Measurements from ENCODE around the gene CTBP2. TPM values are rescaled to one million over a fixed set of nuclear protein-coding genes. Genes with fewer than 3 reads are reported as not detected.

CTBP2 gene
- total RNA-seq, 3 donors from 2014 or later, result 53.1 to 91.2 (median 65.9) TPM

GRCh38 chr10:125121003-125121402 is 39.4 kb downstream of the CTBP2 start:
- no peaks in the 10 kb centered on the region for H3K27me3 ChIP-seq
- intact Hi-C loops (cut with DNase I; ENCODE audit: low total_unique reads), result no loop called here
- H3K27ac ChIP-seq, result peak overlapping the region in 1 of 2 donors; percentile 88
- no peaks in the 10 kb centered on the region for H3K9me3 ChIP-seq
- no peak overlapping the region for H3K4me3 ChIP-seq
- peaks cover 0 to 30% of the 10 kb centered on the region in 2 donors for H3K4me1 ChIP-seq
- no peaks in the 10 kb centered on the region for H3K36me3 ChIP-seq
- DNase-seq (ENCODE audit: low spot score in 2 of 2), result no peak
- no peak for TF ChIP-seq CTCF (IDR thresholded peaks at IDR 0.05)
- no peak for TF ChIP-seq POLR2AphosphoS5 (IDR thresholded peaks at IDR 0.05)
- no peak for TF ChIP-seq POLR2A (IDR thresholded peaks at IDR 0.05)

- DNase-seq (ENCODE audit: low spot score in 2 of 2), result no peak
- Histone ChIP-seq H3K4me3 (no peak overlapping the region), H3K27ac (peak overlapping the region; percentile 13 to 88), H3K36me3 (no peaks in the 10 kb centered on the region), H3K9me3 (no peaks in the 10 kb centered on the region), H3K27me3 (no peaks in the 10 kb centered on the region), H3K4me1 (peaks cover 0 to 36% of the 10 kb centered on the region in 2 donors)
- no peak for TF ChIP-seq POLR2A (IDR thresholded peaks at IDR 0.05)
- TF ChIP-seq CTCF (IDR thresholded peaks at IDR 0.05), result no peak
- no peak for TF ChIP-seq POLR2AphosphoS5 (IDR thresholded peaks at IDR 0.05)
- intact Hi-C loops (cut with DNase I; ENCODE audit: low total_unique reads), result no loop called here
Observed at GRCh38 chr10:125120053-125120710, 40.2 kb downstream of the CTBP2 start.

GRCh38 chr10:125118701-125119100 is 41.7 kb downstream of the CTBP2 start:
- DNase-seq (ENCODE audit: low spot score in 2 of 2), result no peak
- Histone ChIP-seq H3K27ac (peak overlapping the region; percentile 80 to 83), H3K4me1 (peaks cover 0 to 45% of the 10 kb centered on the region in 2 donors), H3K9me3 (no peaks in the 10 kb centered on the region), H3K27me3 (no peaks in the 10 kb centered on the region), H3K36me3 (no peaks in the 10 kb centered on the region), H3K4me3 (peak overlapping the region in 1 of 3 donors; percentile 39)
- TF ChIP-seq CTCF (IDR thresholded peaks at IDR 0.05) (no peak), POLR2AphosphoS5 (IDR thresholded peaks at IDR 0.05) (no peak), POLR2A (IDR thresholded peaks at IDR 0.05) (no peak)
- intact Hi-C loops (cut with DNase I; ENCODE audit: low total_unique reads), result loop anchor here (5.0 kb wide), 1 partner anchor 281 kb away; no protein-coding TSS in a partner anchor

GRCh38 chr10:125118011-125118611 is 42.3 kb downstream of the CTBP2 start:
- H3K9me3 ChIP-seq, result no peaks in the 10 kb centered on the region
- H3K4me1 ChIP-seq, result peaks cover 0 to 48% of the 10 kb centered on the region in 2 donors
- peak in 1 of 2 donors; percentile 46 for DNase-seq (ENCODE audit: low spot score in 2 of 2)
- peak overlapping the region in 1 of 3 donors; percentile 39 for H3K4me3 ChIP-seq
- H3K27me3 ChIP-seq, result no peaks in the 10 kb centered on the region
- intact Hi-C loops (cut with DNase I; ENCODE audit: low total_unique reads), result loop anchor here (5.0 kb wide), 1 partner anchor 281 kb away; no protein-coding TSS in a partner anchor
- peak overlapping the region; percentile 80 to 83 for H3K27ac ChIP-seq
- no peaks in the 10 kb centered on the region for H3K36me3 ChIP-seq
- no peak for TF ChIP-seq POLR2A (IDR thresholded peaks at IDR 0.05)
- peak in 1 of 3 donors; percentile 38 for TF ChIP-seq POLR2AphosphoS5 (IDR thresholded peaks at IDR 0.05)
- TF ChIP-seq CTCF (IDR thresholded peaks at IDR 0.05), result no peak

All from breast epithelium (tissue), 4 donors.